ENCODE results near the gene CAPN1. TPM values are rescaled to one million over a fixed set of nuclear protein-coding genes. Genes with fewer than 3 reads are reported as not detected.

Gene CAPN1
- total and polyA plus RNA-seq, 2 of the 13 experiments (the other 11 are each of a cell fraction or from before 2014, with no cell fraction given) = 57.3 to 82.6 TPM

DNA sequence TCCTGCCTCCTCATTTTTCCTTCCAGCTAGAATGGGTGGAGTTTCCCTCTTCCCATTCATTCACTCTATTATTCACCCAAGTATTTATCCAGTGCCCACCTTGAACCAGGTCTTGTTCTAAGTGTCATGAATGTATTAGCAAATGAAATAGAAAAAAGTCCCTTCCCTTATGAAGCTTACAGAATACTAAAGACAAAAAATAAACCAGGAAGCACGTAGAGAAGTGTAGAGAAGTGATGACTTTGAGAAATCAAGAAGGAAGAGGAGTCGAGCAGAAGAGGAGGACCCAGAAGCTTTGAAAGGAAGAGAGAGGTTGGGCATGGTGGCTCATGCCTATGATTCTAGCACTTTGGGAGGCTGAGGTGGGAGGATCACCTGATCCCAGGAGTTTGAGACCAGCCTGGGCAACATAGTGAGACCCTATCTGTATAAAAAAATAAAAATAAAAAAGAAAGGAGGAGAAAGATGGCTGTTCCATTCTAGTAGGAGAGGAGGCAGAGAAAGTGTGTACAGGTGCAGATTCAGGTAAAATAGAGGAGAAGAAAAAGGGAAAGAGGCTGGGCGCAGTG is 30.3 kb upstream of the CAPN1 start:
- BruUV-seq (replicated peaks) = no TSS peak
- 37% methylated on average over 3 of the region's 3 CpGs for WGBS (ENCODE audit: low lambda C conversion rate)

More for the DNA sequence above, 30.3 kb upstream of the CAPN1 start:
- ChIA-PET CTCF (ENCODE audit: low intra/inter-chr PET ratio, low total read pairs) (no interaction called here), POLR2A (interaction anchor here (3.0 kb wide), 1 partner anchor 17 kb away, joined by 12 read pairs; the partner anchor contains the start of gene SYVN1)
- Histone ChIP-seq H3K9me3 (ENCODE audit: low read length) (peaks cover 5% of the 10 kb centered on the region; the same call in 1 of the 2 replicates), H2AFZ (ENCODE audit: low read length) (no peak overlapping the region), H3K36me3 (replicated peaks in 1 of 2; ENCODE audit: control insufficient read depth in 1 of 2, insufficient read depth in 2 of 2, low read length in 2 of 2) (no peaks in the 10 kb centered on the region), H3K27me3 (ENCODE audit: control insufficient read depth in 1 of 2, insufficient read depth in 2 of 2, low read length in 2 of 2) (no peaks in the 10 kb centered on the region), H3K4me1 (ENCODE audit: insufficient read depth, low read length) (peaks cover 36% of the 10 kb centered on the region), H4K20me1 (ENCODE audit: insufficient read depth, low read length) (no peaks in the 10 kb centered on the region), H3K79me2 (ENCODE audit: insufficient read depth, low read length) (no peaks in the 10 kb centered on the region), H3K4me3 (replicated peaks in 1 of 3; ENCODE audit: insufficient read depth in 1 of 3, low read depth in 2 of 3, low read length in 3 of 3) (no peak overlapping the region), H3K9ac (ENCODE audit: insufficient read depth, low read depth, low read length) (no peak overlapping the region), H3K4me2 (ENCODE audit: low read depth, low read length) (peak overlapping the region; percentile 85; the same call in 1 of the 2 replicates), H3K27ac (ENCODE audit: extremely low read length, insufficient read depth, low read length) (no peak overlapping the region)
- intact Hi-C loops (cut with micrococcal nuclease; ENCODE audit: unreplicated experiment) (no loop called here), in situ Hi-C loops (cut with HindIII; ENCODE audit: extremely low pct_ligation_motif_present, low pct_unique_long_range_greater_than_20kb) (no loop called here)
- TF ChIP-seq, protein P1, sequence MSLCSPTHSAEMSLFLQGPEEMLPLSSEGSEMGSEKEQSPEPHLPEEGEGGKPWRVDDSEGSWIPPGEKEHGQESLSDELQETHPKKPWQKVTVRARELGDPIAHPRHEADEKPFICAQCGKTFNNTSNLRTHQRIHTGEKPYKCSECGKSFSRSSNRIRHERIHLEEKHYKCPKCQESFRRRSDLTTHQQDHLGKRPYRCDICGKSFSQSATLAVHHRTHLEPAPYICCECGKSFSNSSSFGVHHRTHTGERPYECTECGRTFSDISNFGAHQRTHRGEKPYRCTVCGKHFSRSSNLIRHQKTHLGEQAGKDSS (CRISPR knock-in tag; IDR thresholded peaks at IDR 0.05; ENCODE audit: borderline replicate concordance, low read depth) = no peak
- TF ChIP-seq KDM5A (IDR thresholded peaks at IDR 0.05; ENCODE audit: borderline replicate concordance, low read length) = no peak
- no peak for TF ChIP-seq ZNF124 (CRISPR knock-in tag; IDR thresholded peaks at IDR 0.05)
- TF ChIP-seq, protein P2, sequence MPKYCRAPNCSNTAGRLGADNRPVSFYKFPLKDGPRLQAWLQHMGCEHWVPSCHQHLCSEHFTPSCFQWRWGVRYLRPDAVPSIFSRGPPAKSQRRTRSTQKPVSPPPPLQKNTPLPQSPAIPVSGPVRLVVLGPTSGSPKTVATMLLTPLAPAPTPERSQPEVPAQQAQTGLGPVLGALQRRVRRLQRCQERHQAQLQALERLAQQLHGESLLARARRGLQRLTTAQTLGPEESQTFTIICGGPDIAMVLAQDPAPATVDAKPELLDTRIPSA (CRISPR knock-in tag; IDR thresholded peaks at IDR 0.05; ENCODE audit: borderline replicate concordance) = no peak
- TF ChIP-seq ATF7-NPFF (CRISPR knock-in tag; IDR thresholded peaks at IDR 0.05; ENCODE audit: low read depth) = no peak
- TF ChIP-seq ZNF256 (CRISPR knock-in tag; conservative IDR thresholded peaks at IDR 0.05) = no peak
- TF ChIP-seq, protein P3, sequence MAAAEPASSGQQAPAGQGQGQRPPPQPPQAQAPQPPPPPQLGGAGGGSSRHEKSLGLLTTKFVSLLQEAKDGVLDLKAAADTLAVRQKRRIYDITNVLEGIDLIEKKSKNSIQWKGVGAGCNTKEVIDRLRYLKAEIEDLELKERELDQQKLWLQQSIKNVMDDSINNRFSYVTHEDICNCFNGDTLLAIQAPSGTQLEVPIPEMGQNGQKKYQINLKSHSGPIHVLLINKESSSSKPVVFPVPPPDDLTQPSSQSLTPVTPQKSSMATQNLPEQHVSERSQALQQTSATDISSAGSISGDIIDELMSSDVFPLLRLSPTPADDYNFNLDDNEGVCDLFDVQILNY (CRISPR knock-in tag; conservative IDR thresholded peaks at IDR 0.05) = no peak
- DNase-seq (ENCODE audit: low spot score) (no peak), FAIRE-seq (no peak), ATAC-seq (no peak)
